GM19455 (cell line): ENCODE measurements around the gene XPO1.

Source experiments
- ATAC-seq: cut with Tn5 transposase; IDR thresholded peaks from one replicate; pipeline ENCODE4 v1.9.1; 2021; ENCODE audit not compliant: unreplicated experiment

Gene XPO1

DNA sequence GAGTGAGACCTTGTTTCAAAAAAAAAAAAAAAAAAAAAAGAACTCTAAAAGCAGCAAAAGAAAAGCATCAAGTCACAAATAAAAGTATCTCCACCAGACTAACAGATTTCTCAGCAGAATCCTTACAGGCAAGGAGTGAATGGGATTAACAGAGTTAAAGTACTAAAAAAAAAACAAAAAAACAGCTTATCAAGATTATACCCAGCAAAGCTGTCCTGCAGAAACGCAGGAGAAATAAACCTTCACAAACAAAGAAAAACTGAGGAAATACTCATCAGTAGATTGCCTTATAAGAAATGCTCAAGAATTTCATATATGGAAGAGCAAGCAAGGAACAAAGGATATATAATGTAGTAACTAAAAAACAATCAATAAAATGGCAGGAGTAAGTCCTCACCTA lies 102.9 kb downstream of the XPO1 start:
- no peak for ATAC-seq

GRCh38 chr2:61434314-61434713 lies 103.8 kb downstream of the XPO1 start:
- no peak for ATAC-seq

- ATAC-seq, result no peak
Measured at GRCh38 chr2:61433606-61434005, 104.5 kb downstream of the XPO1 start.

GRCh38 chr2:61432990-61433389 lies 105.2 kb downstream of the XPO1 start:
- ATAC-seq, result no peak

DNA sequence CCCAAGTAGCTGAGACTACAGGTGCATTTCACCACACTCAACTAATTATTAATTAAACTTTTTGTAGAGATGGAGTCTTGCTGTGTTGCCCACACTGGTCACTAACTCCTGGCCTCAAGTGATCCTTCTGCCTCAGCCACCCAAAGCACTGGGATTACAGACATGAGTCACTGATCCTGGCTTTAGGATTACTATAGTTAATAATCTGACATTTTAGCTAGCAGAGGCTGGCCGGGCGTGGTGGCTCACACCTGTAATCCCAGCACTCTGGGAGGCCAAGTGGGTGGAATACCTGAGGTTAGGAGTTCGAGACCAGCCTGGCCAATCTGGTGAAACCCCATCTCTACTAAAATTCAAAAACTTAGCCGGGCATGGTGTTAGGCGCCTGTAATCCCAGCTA lies 106.8 kb downstream of the XPO1 start:
- no peak for ATAC-seq
